ENCODE data around the gene ALDOA.

GRCh38 chr16:30060836-30061554 is 4.6 kb upstream of the ALDOA start:
- TF ChIP-seq CTCF (IDR thresholded peaks at IDR 0.05) (no peak), POLR2AphosphoS5 (IDR thresholded peaks at IDR 0.05) (no peak)
